ENCODE data around the gene MBNL1.

The MBNL1 gene

DNA sequence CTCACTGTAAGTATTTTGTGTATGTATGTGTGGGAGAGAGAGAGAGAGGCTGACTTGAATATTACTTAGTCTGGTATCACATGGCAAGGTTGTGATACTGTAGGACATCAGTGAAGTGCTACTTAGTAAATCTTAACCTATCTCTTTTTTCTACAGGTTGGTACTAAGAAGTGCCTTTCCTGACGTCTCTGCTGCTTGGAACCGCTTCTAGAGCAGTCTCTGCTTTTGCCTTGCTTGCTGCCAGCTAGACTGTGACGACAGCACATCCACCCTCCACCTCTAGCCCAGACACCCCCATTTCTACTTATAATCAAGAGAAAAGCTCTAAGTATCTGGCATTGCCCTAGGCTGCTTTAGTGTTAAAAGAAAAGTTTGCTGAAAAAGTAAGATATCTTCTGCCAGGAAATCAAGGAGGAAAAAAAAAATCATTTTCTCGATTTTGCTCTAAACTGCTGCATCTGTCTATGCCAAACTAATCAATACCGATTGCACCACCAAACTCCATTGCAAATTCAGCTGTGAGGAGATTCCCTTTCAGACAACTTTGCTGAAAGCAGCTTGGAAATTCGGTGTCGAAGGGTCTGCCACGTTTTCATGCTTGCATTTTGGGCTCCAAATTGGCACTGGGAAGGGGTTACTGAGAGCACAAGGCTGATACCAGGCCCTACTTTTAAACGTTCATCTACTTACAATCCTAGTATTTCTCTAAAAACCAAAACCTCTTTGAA, 30.7 kb downstream of the MBNL1 start:
- Histone ChIP-seq H4K20me1 (ENCODE audit: insufficient read depth, low read length) (peaks cover 60% of the 10 kb centered on the region), H2AFZ (ENCODE audit: low read depth, low read length) (no peak overlapping the region), H3K27ac (ENCODE audit: low read length) (no peak overlapping the region), H3K36me3 (ENCODE audit: insufficient read depth, low read length) (peaks cover 68% of the 10 kb centered on the region), H3K4me3 (ENCODE audit: low read depth in 1 of 2, low read length in 2 of 2) (no peak overlapping the region), H3K9me3 (ENCODE audit: insufficient read depth, low read length, severe bottlenecking) (no peaks in the 10 kb centered on the region), H3K79me2 (ENCODE audit: insufficient read depth, low read length) (peaks cover 100% of the 10 kb centered on the region), H3K4me2 (ENCODE audit: insufficient read depth, low read length) (no peak overlapping the region), H3K9ac (ENCODE audit: low read depth, low read length) (no peak overlapping the region), H3K4me1 (ENCODE audit: insufficient read depth, low read length) (peaks cover 34% of the 10 kb centered on the region), H3K27me3 (ENCODE audit: insufficient read depth, low read length, poor library complexity) (no peaks in the 10 kb centered on the region)
- DNase-seq (no peak), ATAC-seq (ENCODE audit: insufficient read depth, low read depth) (no peak; the same call in 2 of the 3 replicates)
- no peak for TF ChIP-seq CTCF (IDR thresholded peaks at IDR 0.05; ENCODE audit: borderline replicate concordance, extremely low read depth, low read length, poor library complexity, severe bottlenecking)
- TF ChIP-seq EZH2 (IDR thresholded peaks at IDR 0.05; ENCODE audit: borderline replicate concordance, low read depth, low read length, severe bottlenecking) = no peak

- TF ChIP-seq CTCF (IDR thresholded peaks at IDR 0.05; ENCODE audit: borderline replicate concordance, extremely low read depth, low read length, poor library complexity, severe bottlenecking) = no peak
- no peak for TF ChIP-seq EZH2 (IDR thresholded peaks at IDR 0.05; ENCODE audit: borderline replicate concordance, low read depth, low read length, severe bottlenecking)
- H3K27ac ChIP-seq (ENCODE audit: low read length) = no peak overlapping the region
- no peak overlapping the region for H2AFZ ChIP-seq (ENCODE audit: low read depth, low read length)
- no peak overlapping the region for H3K4me2 ChIP-seq (ENCODE audit: insufficient read depth, low read length)
- H3K9ac ChIP-seq (ENCODE audit: low read depth, low read length) = no peak overlapping the region
- peaks cover 31% of the 10 kb centered on the region for H3K4me1 ChIP-seq (ENCODE audit: insufficient read depth, low read length)
- no peak for ATAC-seq (ENCODE audit: insufficient read depth, low read depth)
- DNase-seq = no peak
- no peaks in the 10 kb centered on the region for H3K9me3 ChIP-seq (ENCODE audit: insufficient read depth, low read length, severe bottlenecking)
- no peak overlapping the region for H3K4me3 ChIP-seq (ENCODE audit: low read depth in 1 of 2, low read length in 2 of 2)
- H3K79me2 ChIP-seq (ENCODE audit: insufficient read depth, low read length) = peaks cover 100% of the 10 kb centered on the region
- peaks cover 61% of the 10 kb centered on the region for H4K20me1 ChIP-seq (ENCODE audit: insufficient read depth, low read length)
- H3K27me3 ChIP-seq (ENCODE audit: insufficient read depth, low read length, poor library complexity) = no peaks in the 10 kb centered on the region
- peaks cover 72% of the 10 kb centered on the region for H3K36me3 ChIP-seq (ENCODE audit: insufficient read depth, low read length)
Measured at GRCh38 chr3:152300029-152300731, 31.5 kb downstream of the MBNL1 start.

DNA sequence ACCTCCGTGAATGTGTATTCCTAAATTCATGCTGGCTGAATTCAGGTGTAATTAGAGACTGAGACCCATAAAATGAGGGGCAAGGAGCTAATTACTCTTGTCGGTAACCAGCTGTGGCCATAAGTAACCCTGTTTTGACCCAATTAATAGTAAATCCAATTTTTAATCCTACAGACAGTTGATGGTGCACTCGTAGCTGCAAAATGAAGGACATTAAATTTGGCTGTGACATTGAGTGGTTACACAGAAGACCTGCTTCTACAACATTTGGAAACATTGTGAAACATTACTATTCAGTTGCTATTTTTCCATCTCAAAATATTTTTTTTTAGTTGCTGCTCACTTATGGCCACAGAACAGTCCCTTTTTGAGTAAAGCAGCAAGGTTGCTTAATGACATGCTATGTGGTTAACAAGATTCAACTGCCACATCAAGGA, 33.0 kb downstream of the MBNL1 start:
- H3K79me2 ChIP-seq (ENCODE audit: insufficient read depth, low read length) = peaks cover 100% of the 10 kb centered on the region
- no peak overlapping the region for H3K4me2 ChIP-seq (ENCODE audit: insufficient read depth, low read length)
- peaks cover 74% of the 10 kb centered on the region for H3K36me3 ChIP-seq (ENCODE audit: insufficient read depth, low read length)
- no peak overlapping the region for H3K27ac ChIP-seq (ENCODE audit: low read length)
- ATAC-seq (ENCODE audit: insufficient read depth, low read depth) (no peak), DNase-seq (no peak)
- peaks cover 60% of the 10 kb centered on the region for H4K20me1 ChIP-seq (ENCODE audit: insufficient read depth, low read length)
- no peak for TF ChIP-seq EZH2 (IDR thresholded peaks at IDR 0.05; ENCODE audit: borderline replicate concordance, low read depth, low read length, severe bottlenecking)
- TF ChIP-seq CTCF (IDR thresholded peaks at IDR 0.05; ENCODE audit: borderline replicate concordance, extremely low read depth, low read length, poor library complexity, severe bottlenecking) = no peak
- peaks cover 17% of the 10 kb centered on the region for H3K4me1 ChIP-seq (ENCODE audit: insufficient read depth, low read length)
- no peaks in the 10 kb centered on the region for H3K9me3 ChIP-seq (ENCODE audit: insufficient read depth, low read length, severe bottlenecking)
- no peak overlapping the region for H3K4me3 ChIP-seq (ENCODE audit: low read depth in 1 of 2, low read length in 2 of 2)
- no peak overlapping the region for H2AFZ ChIP-seq (ENCODE audit: low read depth, low read length)
- H3K9ac ChIP-seq (ENCODE audit: low read depth, low read length) = no peak overlapping the region
- no peaks in the 10 kb centered on the region for H3K27me3 ChIP-seq (ENCODE audit: insufficient read depth, low read length, poor library complexity)

All from DND-41 (cell line).